ENCODE data around the gene OR13C9.

Gene OR13C9

GRCh38 chr9:104589626-104590025 is 28.4 kb downstream of the OR13C9 start:
- DNase-seq (ENCODE audit: insufficient read length) (no peak), FAIRE-seq (no peak)
- no peak for TF ChIP-seq POLR2AphosphoS5 (IDR thresholded peaks at IDR 0.05; ENCODE audit: low read depth, low read length)
- TF ChIP-seq TAF1 (IDR thresholded peaks at IDR 0.05; ENCODE audit: borderline replicate concordance, low read depth, low read length) = no peak
- TF ChIP-seq POLR2A (IDR thresholded peaks at IDR 0.05; ENCODE audit: low read depth, low read length) = no peak

GRCh38 chr9:104586496-104587180 is 31.4 kb downstream of the OR13C9 start:
- no peak for TF ChIP-seq TAF1 (IDR thresholded peaks at IDR 0.05; ENCODE audit: borderline replicate concordance, low read depth, low read length)
- DNase-seq (ENCODE audit: insufficient read length) (no peak), FAIRE-seq (no peak)

- no peak for TF ChIP-seq POLR2A (IDR thresholded peaks at IDR 0.05; ENCODE audit: low read depth, low read length)
- TF ChIP-seq TAF1 (IDR thresholded peaks at IDR 0.05; ENCODE audit: borderline replicate concordance, low read depth, low read length) = no peak
- no peak for TF ChIP-seq POLR2AphosphoS5 (IDR thresholded peaks at IDR 0.05; ENCODE audit: low read depth, low read length)
- no peak for FAIRE-seq
- no peak for DNase-seq (ENCODE audit: insufficient read length)
Measured at GRCh38 chr9:104580562-104580961, 37.4 kb downstream of the OR13C9 start.

- FAIRE-seq (no peak), DNase-seq (ENCODE audit: insufficient read length) (no peak)
- TF ChIP-seq POLR2A (IDR thresholded peaks at IDR 0.05; ENCODE audit: low read depth, low read length) (no peak), POLR2AphosphoS5 (IDR thresholded peaks at IDR 0.05; ENCODE audit: low read depth, low read length) (no peak), TAF1 (IDR thresholded peaks at IDR 0.05; ENCODE audit: borderline replicate concordance, low read depth, low read length) (no peak)
Measured at GRCh38 chr9:104577263-104577662, 40.7 kb downstream of the OR13C9 start.

GRCh38 chr9:104575456-104575855 is 42.5 kb downstream of the OR13C9 start:
- no peak for TF ChIP-seq TAF1 (IDR thresholded peaks at IDR 0.05; ENCODE audit: borderline replicate concordance, low read depth, low read length)
- TF ChIP-seq POLR2AphosphoS5 (IDR thresholded peaks at IDR 0.05; ENCODE audit: low read depth, low read length) = no peak
- DNase-seq (ENCODE audit: insufficient read length) = no peak
- FAIRE-seq = no peak

- FAIRE-seq (no peak), DNase-seq (ENCODE audit: insufficient read length) (no peak)
- TF ChIP-seq TAF1 (IDR thresholded peaks at IDR 0.05; ENCODE audit: borderline replicate concordance, low read depth, low read length) = no peak
- TF ChIP-seq POLR2AphosphoS5 (IDR thresholded peaks at IDR 0.05; ENCODE audit: low read depth, low read length) = no peak
- TF ChIP-seq POLR2A (IDR thresholded peaks at IDR 0.05; ENCODE audit: low read depth, low read length) = no peak
Measured at GRCh38 chr9:104572612-104573011, 45.4 kb downstream of the OR13C9 start.

- no peak for TF ChIP-seq POLR2AphosphoS5 (IDR thresholded peaks at IDR 0.05; ENCODE audit: low read depth, low read length)
- no peak for TF ChIP-seq TAF1 (IDR thresholded peaks at IDR 0.05; ENCODE audit: borderline replicate concordance, low read depth, low read length)
- no peak for TF ChIP-seq POLR2A (IDR thresholded peaks at IDR 0.05; ENCODE audit: low read depth, low read length)
Measured at GRCh38 chr9:104568868-104569267, 49.1 kb downstream of the OR13C9 start, which contains the start of gene OR13C8. TSS of gene OR13C8 (plus strand) at chr9:104569168. CDS start at chr9:104569168, 0 bp downstream.

More at GRCh38 chr9:104568868-104569267, 49.1 kb downstream of the OR13C9 start, which contains the start of gene OR13C8:
- no peak for FAIRE-seq
- DNase-seq (ENCODE audit: insufficient read length) = no peak

Measured in GM12892 (cell line).